Fibroblast of mammary gland (primary cell): ENCODE data around the gene NECAB2.

Experiments used
- DNase-seq: peaks from one replicate; pipeline ENCODE4 v3.0.0-alpha.2; 2010; ENCODE audit warnings: low read depth
- H3K4me3 ChIP-seq: 2 replicates; pipeline ENCODE4 v1.5.1; 2011; ENCODE audit warnings: low read depth, mild to moderate bottlenecking, low read length, moderate library complexity; ENCODE audit not compliant: control insufficient read depth
- CTCF ChIP-seq: conservative IDR thresholded peaks from 2 replicates; pipeline ENCODE4 v1.5.1; 2011; ENCODE audit warnings: low read depth, low read length, inconsistent platforms; ENCODE audit not compliant: control insufficient read depth, insufficient read depth

The NECAB2 gene

DNA sequence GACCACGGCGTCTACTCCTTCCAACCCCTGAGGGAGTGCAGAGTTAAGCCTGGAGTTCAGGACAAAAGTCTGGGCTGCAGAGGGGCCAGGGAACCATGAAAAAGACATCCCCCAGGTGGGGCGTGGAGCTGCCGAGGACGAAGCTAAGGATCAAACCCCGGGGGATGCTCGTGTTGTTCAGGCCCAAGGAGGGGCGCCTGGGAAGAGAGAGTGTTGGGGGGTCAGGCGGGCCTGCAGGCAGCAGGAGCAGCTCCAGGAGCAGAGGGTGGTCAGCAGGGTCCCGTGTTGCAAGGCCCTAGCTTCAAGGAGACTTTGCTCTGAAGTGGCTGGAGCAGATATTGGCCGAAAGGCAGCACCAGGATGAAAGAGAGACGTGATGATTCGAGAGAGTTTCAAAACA lies 26.7 kb downstream of the NECAB2 start:
- no peak for TF ChIP-seq CTCF
- DNase-seq, result peak; percentile 23
- no peak overlapping the region for H3K4me3 ChIP-seq

- no peak for DNase-seq
- no peak overlapping the region for H3K4me3 ChIP-seq
- no peak for TF ChIP-seq CTCF
These were observed 27.7 kb downstream of the NECAB2 start for GRCh38 chr16:83995754-83996153.

DNA sequence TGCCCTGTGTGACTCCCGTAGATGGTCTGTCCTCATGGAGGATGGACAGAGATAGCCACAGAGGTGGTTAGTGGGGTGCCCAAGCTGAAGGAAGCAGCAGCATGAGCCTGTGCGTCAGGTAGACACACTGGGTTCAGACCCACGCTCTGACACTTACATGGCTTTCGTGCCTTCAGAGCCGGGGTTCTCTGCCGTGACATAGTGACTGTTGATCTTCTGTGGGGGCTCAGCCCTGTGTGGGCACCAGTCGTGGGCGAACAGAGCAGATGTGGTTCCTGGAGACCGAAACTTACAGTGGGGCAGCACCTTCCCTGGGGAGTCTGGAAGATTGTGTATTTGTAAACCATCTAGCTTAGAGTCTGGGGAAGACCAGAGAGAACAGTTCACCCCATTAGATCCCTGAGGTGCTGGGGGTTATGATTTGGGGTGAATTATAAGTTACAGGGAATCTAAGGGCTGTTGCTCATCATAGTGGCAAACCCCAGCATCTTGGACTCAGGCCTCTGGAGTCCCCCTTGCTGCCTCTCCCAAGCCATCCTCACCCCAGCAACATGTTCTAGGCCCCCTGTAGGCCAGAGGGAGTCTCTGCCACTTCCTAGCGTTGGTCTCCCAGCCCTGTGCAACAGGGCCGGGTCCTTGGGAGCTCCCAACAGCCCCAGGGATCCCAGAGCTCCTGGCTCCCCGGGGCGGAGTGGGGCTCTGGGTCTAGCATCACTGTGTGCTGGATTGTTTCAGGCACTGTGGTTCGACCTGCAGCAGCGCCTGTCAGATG lies 28.6 kb downstream of the NECAB2 start:
- H3K4me3 ChIP-seq, result no peak overlapping the region
- no peak for DNase-seq
- no peak for TF ChIP-seq CTCF

- no peak for TF ChIP-seq CTCF
- DNase-seq, result no peak
- no peak overlapping the region for H3K4me3 ChIP-seq
These were observed 30.0 kb downstream of the NECAB2 start for GRCh38 chr16:83998091-83998490.

DNA sequence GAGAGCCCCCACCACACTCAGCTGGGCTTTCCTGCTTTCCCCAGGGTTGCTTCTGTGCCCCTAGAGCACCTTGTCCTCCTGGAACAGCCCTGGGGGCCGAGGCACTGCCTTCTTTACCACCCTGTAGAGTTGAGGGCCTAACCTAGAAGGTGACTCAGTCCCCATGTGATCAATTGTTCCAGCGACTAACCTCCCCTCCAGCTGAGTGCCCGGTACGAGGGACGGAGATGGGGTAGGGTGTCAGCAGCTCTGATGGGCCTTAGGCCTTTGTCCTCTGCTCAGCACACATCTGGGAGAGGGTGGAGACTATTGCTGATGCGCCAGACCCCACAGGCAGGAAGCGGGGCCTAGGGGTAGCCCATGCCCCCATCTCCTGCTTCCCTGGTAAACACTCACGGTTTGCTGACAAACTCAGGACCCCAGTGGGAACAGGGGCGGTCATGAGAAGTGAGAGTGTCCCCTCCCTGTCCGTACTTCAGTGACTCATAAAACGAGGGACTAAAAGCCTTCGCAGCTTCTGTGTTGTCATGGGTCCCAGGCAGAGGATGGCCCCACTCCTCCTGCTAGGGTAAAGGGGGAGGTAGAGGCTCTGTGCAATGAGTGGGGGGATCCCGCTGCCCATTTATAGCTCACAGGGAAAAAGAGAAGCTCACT lies 33.1 kb downstream of the NECAB2 start:
- no peak for DNase-seq
- no peak for TF ChIP-seq CTCF

GRCh38 chr16:84001726-84002125 lies 33.7 kb downstream of the NECAB2 start:
- TF ChIP-seq CTCF, result no peak
- no peak for DNase-seq
- no peak overlapping the region for H3K4me3 ChIP-seq

More for the DNA sequence above, 33.1 kb downstream of the NECAB2 start:
- H3K4me3 ChIP-seq, result no peak overlapping the region
